HG03139 (cell line): ENCODE measurements around the gene SNORC.
"Not testable (repeated sequence)": the region's sequence is repeated elsewhere in the genome, so short reads cannot be mapped to it uniquely, and the experiment has no call there.

Experiments used
- ATAC-seq: cut with Tn5 transposase; IDR thresholded peaks from one replicate; pipeline ENCODE4 v1.9.1; 2021; ENCODE audit not compliant: unreplicated experiment

SNORC gene

GRCh38 chr2:232894746-232895145 is 24.7 kb downstream of the SNORC start:
- ATAC-seq, result no peak

- ATAC-seq, result no peak
Observed at GRCh38 chr2:232896111-232896510, 26.0 kb downstream of the SNORC start.

DNA sequence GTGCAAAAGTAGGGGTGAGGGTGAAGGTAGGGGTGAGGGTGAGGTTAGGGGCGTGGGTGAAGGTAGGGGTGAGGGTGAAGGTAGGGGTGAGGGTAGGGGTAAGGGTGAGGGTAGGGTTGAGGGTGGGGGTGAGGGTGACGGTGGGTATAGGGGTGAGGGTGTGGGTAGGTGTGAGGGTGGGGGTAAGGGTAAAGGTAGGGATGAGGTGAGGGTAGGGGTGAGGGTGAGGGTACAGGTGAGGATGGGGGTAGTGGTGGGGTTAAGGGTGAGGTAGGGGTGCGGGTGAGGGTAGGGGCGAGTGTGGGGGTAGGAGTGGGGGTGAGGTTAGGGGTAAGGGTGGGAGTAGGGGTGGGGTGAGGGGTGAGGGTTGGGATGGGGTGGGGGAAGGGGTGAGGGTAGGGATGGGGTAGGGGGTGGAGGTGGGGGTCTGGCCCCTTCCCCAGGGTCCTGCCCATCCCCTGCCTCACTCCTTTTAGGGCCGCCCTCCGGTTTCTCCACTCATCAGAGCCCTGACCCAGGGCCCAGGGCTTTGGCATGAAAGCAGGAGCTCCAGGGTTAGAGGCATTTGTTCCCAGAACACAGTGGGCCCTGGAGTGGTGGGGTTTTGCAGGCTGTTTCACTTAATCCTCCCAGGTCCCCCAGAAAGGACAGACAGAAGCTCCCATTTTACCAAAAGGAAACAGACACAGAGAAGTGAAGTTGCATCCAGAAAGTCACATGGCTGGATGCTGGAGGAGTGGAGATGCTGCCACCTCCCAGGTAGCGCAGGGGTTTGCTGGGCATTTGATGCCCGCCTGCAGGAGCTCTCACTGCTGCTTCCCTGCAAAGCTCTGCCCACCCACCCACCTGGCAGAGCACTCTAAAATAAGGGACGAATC is 26.9 kb downstream of the SNORC start:
- no peak for ATAC-seq

DNA sequence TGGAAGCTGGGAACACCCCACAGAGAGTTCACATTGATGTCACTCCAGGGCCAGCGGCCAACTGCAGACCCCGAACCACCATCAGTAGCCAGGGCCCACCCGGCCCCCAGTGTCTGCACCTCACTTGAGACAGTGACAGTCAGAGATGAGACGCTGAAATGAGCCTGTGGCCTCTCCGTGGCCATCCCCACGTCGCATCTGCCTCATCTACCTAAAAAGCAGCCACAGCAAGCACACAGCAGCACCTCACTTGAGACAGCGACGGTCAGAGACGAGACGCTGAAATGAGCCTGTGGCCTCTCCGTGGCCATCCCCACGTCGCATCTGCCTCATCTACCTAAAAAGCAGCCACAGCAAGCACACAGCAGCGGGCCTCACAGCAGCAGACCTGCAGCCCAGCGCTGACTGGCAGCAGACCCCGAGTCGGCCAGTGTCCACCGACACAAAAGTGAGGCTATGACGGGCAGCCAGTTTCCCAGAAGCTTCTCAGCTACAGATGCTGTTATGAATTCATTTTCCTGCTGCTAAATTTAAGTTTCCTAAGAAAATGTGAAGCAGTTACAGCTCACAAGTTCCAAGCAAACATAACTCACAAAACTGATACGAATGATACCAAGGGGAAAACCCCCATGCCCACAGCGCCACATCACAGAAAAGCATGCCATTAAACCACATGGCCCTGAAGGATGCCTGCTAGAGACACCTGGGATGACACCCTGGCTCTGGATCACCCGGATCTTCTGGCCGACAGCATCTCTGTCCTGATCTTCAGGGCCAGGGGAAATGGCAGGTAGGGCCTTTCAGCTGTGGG is 27.7 kb downstream of the SNORC start:
- no peak for ATAC-seq

DNA sequence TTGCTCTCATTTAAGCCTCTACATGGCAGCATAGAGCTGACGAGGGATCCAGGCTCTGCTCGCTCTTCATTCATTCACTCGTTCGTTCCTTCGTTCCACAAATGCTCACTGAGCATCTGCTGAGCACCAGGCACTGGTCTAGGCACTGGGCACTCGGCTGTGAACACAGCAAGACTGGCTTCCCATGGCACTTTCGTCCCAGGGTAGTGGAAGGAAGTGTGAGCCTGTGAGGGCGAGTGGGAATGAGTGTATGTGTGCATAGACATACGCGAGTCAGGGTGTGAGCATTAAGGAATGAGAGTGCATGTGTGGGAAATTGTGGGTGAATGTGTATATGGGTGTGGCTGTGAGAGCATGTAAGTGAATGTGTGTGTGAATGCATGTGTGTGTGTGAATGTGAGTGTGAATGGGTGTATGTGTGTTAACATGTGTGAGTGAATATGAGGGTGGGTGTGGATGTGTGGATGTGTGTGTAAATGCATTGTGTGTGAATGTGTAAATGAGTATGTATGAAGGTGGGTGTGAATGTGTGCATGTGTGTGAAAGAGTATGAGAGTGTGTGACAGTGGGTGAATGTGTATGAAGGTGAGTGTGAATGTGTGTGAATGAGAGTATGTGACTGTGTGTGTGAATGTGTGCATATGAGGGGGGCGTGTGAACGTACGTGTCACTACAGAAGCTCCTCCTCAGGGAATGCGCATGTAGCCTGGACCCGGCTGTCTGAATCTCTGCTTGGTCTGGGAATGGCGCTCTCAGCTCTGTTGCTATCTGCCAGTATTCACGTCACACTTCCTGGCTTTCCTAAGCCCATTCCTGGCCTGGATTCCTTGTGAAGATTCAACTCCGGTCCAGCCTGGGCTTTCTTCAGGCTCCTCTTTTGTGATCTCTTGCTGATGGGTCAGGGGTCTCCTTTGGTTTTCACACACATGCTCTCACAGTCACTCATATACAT is 28.8 kb downstream of the SNORC start:
- no peak for ATAC-seq

DNA sequence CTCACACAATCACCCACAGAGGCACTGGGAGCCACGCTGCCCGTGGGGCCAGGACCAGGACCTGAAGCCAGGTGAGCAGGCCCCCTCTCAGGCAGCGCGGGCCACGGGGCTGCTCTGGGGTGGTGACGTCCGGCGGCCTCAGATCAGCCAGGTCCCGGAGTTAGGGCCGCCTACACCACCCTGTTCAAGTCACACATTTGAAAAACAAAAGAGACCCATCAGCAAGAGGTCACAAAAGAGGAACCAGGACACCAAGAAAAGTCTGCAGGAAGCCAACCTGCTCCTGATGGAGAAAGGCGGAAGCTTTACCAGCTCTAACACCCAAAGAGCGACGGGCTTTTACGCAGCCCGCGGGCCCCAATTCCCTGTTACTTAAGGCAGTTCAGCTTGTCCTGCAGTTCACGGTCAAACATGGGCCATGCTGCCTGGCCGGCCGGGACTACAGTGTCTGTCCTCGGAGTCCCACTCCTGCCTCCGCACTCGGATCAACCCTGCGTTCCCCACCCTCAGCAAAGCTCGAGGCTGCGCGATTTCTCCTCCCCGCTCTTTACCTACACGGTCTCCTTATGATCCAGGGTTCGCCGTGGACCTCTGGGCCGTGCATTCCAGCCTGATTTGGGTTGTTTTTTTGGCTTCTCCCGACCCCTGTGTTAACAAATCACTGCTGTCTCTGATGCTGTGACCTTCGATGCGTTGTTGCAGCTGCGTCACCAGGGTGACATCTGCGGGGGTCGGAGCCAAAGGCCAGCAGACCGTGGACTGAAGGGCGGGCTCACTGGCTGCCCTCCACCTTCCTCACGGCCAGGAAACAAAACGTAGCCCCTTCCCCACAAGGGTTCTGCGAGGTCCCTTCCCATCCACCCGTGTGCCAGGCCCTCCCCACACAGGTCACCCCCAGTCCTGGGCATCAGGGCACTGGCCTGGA is 31.0 kb downstream of the SNORC start:
- ATAC-seq, result no peak

DNA sequence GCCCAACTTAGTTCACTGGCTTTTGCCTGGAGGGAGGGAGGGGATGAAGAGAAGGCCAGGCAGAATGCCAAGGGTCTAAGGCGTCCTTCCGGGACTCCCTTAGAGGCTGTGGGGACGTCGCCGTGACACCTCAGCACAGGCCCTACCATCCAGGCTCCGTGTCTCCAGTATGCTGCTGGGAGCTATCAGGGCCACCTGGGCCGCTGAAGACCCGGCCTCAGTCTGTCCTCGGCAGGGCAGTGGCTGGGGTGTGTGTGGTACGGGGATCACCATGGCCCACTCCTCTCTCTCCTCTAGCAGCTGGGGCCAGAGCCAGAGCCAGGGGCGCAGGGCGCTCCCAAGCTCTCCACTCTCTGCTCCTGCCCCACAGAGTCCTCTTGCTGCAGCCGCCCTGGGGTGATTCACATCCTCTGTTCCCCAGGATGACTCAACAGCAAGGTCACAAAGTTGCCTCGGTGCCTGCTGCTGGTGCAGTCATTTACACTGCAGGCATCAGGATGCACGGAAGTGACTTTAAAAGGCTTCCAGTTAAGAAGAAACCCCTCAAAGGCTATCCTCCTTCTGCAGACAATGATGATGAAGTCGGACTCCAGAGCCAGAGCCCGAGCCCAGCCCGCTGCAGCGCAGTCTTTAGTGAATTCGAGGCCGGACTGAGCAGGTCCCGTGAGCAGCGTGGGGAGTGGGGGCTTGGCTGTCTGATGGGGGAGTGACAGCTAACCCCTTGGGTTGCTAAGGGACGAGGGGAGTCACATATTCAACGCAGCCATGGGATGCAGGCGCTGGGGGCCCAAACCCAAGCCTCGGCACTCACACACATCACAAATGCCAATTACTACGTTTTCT is 31.9 kb downstream of the SNORC start:
- no peak for ATAC-seq

DNA sequence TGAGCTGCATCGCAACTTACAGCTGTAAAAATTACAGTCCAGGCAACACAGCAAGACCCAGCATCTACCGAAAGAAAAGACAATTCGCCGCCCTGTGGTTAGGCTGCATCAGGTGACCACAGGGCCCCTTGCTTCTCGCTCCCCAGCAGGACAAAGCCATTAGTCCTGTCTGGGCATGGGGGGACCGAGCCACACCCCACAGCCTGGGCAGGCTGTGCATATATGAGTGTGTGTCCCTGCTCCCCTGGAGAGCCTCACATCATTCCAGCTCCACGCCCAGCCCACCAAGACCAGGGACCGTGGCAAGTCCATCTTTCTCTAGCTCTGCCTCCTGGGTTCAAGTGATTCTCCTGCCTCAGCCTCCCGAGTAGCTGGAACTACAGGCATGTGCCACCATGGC is 33.9 kb downstream of the SNORC start:
- no peak for ATAC-seq

- not testable (repeated sequence) for ATAC-seq
Observed at GRCh38 chr2:232906867-232907717, 37.0 kb downstream of the SNORC start.

- not testable (repeated sequence) for ATAC-seq
Observed at GRCh38 chr2:232907718-232908085, 37.6 kb downstream of the SNORC start.

DNA sequence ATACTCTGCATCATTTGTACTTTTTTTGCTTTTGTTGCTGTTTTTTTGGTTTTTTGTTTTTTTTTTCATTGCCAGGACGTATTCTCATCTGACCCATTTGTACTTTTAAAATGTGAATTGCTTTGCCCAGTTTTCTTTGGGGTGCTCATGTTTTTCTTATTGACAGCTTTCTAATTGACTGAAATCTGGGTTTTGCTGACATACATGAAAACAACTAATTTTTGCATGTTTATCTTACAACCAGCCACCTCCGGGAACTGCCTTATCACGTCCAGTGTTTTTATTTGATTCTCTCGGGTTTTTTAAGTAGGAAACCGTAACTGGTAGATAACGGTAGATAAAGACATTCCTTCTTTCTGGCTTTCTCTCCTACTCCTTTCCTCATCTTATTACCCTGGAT is 38.6 kb downstream of the SNORC start:
- no peak for ATAC-seq

DNA sequence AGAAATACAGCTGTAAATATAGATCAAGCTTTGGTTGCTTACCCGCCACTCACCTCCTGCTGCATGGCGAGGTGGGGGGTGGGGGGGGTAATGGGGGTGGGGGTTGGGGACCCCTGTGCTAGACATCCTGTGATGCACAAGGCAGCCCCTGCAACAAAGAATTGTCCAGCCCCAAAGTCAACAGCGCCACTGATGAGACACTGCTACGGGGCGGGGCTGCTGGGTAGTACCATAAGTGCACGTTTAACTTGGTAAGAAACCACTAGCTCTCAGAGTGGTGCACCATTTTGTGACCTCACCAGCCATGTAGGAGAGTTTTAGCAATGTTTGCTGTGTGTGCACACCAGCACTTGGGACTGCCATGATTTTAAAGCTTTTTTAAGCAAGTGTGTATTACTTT is 40.3 kb downstream of the SNORC start:
- ATAC-seq, result no peak

DNA sequence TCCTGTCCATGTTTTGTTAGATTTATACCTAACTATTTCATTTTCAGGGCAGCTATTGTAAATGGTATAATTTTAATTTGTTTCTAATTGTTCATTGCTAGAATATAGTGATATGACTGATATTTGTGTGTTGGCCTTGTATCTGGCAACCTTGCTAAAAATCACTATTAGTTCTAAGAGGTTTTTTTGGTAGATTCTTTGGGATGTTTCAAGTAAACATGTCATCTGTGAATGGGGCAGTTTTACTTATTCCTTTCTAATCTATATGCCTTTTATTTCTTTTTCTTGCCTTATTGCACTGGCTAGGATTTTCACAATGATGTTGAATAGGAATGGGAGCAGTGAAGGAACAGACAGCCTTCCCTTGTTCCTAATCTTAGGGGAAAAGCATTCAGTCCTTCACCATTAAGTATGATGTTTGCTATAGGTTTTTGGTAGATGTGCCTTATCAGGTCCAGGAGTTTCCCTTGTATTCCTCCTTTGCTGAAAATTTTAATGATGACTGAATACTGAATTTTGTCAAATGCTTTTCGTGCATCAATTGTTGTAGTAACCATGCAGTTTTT is 41.7 kb downstream of the SNORC start:
- ATAC-seq, result no peak

- ATAC-seq, result no peak
Observed at GRCh38 chr2:232913903-232914302, 43.8 kb downstream of the SNORC start.

DNA sequence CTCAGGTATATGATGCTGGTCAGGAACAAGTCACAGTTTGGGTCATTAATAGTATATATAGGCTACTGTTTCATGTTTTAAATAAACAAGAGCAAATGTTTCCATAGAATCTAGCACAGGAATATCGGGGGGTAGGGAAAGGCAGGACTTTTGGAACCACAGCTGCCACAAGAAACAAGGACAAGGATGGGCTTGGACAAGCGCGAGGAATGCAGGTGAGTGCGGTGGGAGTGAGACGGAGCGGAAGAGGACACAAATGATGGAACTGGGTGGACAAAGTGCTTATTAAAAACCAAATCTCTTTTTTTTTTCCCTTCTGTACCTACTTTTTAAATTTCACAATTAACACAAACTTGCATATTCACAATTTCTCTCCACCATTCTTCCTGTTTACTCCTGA is 49.1 kb downstream of the SNORC start:
- no peak for ATAC-seq

- no peak for ATAC-seq
Observed at GRCh38 chr2:232920055-232920454, 50.0 kb downstream of the SNORC start.

GRCh38 chr2:232920760-232921159 is 50.7 kb downstream of the SNORC start:
- ATAC-seq, result no peak

DNA sequence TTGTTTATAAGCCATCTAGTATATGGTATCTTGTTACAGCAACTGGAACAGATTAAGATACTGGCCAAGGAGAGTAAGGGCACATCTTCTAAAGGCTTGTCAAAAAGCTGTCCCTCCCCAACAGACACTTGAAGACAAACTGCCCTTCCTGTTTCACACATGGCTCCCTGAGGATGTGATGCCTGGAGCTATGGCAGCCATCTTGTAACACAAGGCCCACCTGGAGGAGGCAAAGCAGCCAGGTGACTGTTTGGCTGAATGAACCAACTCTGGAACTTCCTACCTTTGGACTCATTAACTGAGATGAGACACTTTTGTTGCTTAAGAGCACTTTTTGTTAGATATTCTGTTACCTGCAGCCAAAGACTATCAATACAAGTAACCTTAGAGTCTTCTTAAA is 54.4 kb downstream of the SNORC start:
- no peak for ATAC-seq
